HuH-7.5 (cell line): ENCODE results near the gene DNAJC1.
"Not testable (repeated sequence)": the region's sequence is repeated elsewhere in the genome, so short reads cannot be mapped to it uniquely, and the experiment has no call there.

Experiments
- DNase-seq: peaks from one replicate; pipeline ENCODE4 v3.0.0; 2011; ENCODE audit warnings: low spot score

DNAJC1 gene

DNA sequence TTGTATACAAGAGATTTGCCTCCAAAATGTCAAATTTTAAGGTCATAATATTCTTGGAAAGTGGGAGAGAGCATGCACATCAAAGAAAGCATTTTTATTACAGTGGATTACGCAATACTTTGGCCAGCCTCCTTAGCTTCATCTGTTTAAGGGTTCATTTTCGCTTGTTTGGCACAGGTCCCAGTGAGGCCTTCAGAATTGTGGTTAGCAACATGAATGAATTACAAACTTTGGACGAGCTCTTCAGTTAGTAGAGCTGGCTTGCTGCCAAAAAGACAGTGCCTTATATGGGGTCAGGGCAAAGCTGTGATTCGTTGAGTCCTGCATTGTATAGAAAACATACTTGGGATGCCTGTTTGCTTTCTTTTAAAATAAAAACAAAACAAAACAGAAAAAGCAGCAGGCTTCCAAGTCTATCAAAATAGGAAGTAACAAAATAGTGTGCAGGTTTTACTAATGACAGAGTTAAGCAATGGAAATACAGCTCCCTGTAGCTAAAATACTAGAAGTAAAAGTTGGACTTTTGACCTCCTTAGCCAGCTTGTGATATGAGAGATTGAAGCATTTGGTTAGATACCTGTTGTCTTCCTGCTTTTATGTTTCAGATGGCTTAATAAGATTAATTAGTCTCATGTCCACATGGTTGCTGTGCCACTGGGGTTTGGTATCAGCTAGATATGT is 278.7 kb downstream of the DNAJC1 start:
- DNase-seq: peak; percentile 52

DNA sequence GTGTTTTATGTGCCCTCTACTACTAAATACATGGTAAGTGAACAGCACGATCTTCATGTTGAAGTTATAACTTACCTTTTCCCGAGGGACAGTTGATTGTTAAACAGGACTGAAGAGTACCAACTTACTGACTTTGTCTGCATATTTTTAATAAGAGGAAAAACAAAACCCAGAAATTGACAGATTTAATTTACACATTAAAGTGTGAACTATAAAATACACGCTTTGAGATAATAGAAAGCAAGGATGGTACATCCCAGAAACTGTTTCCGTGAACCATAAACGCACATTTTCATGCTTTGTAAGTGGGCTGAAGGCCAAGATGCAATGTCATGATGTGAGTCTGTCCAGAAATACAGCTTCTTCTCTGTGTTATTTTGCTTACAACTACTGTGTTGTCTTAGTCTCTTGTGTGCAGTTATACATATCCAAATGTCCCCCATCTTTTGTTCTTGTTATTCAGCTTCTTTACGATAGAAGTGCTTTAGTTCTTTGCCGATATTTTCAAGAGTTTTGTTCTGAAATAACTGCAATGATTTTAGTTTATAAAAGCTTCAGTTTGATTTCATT is 279.4 kb downstream of the DNAJC1 start:
- DNase-seq: no peak

DNA sequence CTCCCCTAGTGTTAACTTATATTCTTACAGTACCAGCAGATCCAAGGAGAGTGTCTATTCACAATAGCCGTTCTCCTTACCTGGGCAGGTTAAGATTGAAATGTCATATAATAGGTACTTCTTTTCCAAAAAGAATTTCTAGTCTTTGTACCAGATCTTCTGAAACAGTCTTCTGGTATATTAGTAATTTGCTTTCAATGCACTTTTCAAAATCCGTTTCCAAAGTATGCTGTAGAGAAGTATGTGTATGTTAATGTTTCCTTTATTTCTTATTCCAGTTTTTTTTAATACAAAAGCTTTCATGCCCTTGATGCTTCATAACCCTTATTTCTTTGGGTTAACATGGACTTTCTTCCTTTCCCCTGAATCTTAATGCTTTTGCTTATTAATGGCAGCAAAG is 281.3 kb downstream of the DNAJC1 start:
- no peak for DNase-seq

DNA sequence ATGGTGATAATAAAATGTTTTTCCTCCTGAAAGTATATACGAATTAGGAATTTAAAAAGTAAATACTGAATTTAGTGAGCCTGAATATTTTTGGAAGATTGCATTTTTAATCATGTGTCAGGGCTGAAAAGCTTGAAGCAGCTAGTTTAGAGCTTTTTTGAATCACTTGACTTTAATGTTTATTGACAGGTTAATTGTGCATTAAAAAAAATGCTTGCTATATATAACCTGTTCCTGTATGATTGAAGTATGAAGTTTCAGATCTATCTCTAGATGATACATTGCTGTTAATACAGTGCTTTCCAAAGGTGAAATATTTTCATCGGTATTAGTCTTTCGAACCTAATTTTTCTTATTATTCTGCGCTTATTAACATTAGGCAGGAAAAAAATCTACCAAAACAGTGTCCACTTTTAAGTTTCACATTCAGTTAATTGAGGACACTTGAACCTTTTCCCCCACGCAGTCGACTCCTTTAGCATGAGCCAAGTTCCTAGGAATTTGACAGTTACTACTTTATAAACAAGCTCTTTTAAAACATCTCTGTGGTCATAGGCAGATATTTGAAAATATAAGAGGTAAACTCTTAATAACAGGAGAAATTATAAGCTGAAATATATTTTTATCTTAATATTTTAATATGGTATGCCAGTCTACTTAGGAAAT is 282.4 kb downstream of the DNAJC1 start:
- DNase-seq: no peak

GRCh38 chr10:21720090-21720489 is 283.4 kb downstream of the DNAJC1 start:
- no peak for DNase-seq

DNA sequence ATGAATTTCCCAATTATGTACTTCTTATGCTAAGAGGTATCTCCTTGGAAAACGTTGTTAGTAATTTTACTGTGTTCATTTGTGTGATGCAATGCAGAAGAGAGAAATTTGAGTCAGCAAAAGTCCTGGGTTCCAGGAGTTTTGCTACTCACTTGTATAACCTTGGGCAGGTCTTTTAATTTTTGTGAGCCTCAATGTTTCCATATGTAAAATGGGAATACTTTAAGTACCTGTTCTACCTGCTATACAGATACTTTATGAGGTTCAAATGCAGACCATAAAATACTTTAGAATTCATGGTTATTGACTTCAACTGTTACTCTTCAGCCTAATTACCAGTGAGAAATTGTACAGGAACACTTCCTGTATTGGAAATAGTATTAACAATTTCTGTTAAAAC is 284.0 kb downstream of the DNAJC1 start:
- DNase-seq: no peak

GRCh38 chr10:21717437-21718054 is 286.0 kb downstream of the DNAJC1 start:
- DNase-seq: not testable (repeated sequence)

DNA sequence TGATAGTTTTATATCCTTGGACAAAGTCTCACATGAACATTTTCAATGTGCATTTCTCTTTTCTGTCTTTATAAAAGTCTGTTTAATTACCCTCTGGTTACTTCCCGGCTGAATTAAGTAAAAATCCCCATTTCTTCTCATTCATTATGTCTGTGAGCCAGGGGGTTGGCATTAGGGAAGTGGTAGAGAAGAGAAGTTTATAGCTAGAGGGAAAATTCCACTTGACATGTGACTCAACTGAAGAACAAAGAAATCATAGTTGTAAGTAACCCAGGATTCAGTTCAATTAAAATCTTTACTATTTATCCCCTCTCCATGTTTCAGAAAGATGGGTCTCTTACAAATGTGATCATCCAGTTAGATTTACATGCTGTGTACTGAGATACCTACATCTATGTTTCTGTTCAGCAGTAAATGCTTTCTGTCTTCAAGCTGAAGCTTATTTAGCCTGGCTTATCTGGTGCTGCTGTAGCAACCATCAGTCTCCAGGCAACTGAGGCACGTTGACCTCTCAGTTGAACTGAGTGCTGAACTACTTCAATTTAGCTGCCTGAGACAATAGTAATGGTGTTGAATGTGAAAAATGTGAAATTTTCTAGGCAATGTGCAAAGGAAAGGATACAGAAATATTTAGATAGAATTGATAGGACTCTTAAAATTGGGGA is 287.9 kb downstream of the DNAJC1 start:
- DNase-seq: no peak

GRCh38 chr10:21712975-21713374 is 290.6 kb downstream of the DNAJC1 start:
- no peak for DNase-seq

- DNase-seq: no peak
Observed at GRCh38 chr10:21707498-21707897, 296.0 kb downstream of the DNAJC1 start.
